KMS-11 (cell line): ENCODE data around the gene NRXN3.
"Not testable (repeated sequence)": the region's sequence is repeated elsewhere in the genome, so short reads cannot be mapped to it uniquely, and the experiment has no call there.

ENCODE experiments used
- H2AFZ ChIP-seq: fragments of 200-600 bp; sonication (generic); 2 replicates; pipeline ENCODE4 v1.6.1; 2016; ENCODE audit warnings: antibody characterized with exemption, mixed run types, low read depth
- H3K27ac ChIP-seq: fragments of 200-600 bp; sonication (generic); 2 replicates; pipeline ENCODE4 v1.6.1; 2016; ENCODE audit warnings: mild to moderate bottlenecking, mixed run types
- H3K27me3 ChIP-seq: fragments of 200-600 bp; sonication (generic); 2 replicates; pipeline ENCODE4 v1.6.1; 2017; ENCODE audit warnings: mild to moderate bottlenecking, low read depth, mixed run types, moderate library complexity; ENCODE audit not compliant: insufficient read depth
- H3K36me3 ChIP-seq: fragments of 200-600 bp; sonication (generic); 2 replicates; pipeline ENCODE4 v1.6.1; 2017; ENCODE audit warnings: mild to moderate bottlenecking, mixed run types; ENCODE audit not compliant: insufficient read depth
- H3K4me1 ChIP-seq: fragments of 200-600 bp; sonication (generic); 2 replicates; pipeline ENCODE4 v1.6.1; 2016; ENCODE audit warnings: mild to moderate bottlenecking, low read depth, mixed run types; ENCODE audit not compliant: poor library complexity, severe bottlenecking
- H3K4me2 ChIP-seq: fragments of 200-600 bp; sonication (generic); 2 replicates; pipeline ENCODE4 v1.7.0; 2016; ENCODE audit warnings: mild to moderate bottlenecking, mixed run types
- H3K4me3 ChIP-seq: fragments of 200-600 bp; sonication (generic); IDR thresholded peaks from 2 replicates; pipeline ENCODE4 v1.6.1; 2017; ENCODE audit warnings: low read depth, low read length, mixed read lengths; ENCODE audit not compliant: insufficient read depth
- H3K79me2 ChIP-seq: fragments of 200-600 bp; sonication (generic); 2 replicates; pipeline ENCODE4 v1.6.1; 2016; ENCODE audit warnings: low read depth, mixed run types; ENCODE audit not compliant: insufficient read depth
- H3K9ac ChIP-seq: fragments of 200-600 bp; sonication (generic); 2 replicates; pipeline ENCODE4 v1.6.1; 2016; ENCODE audit warnings: mild to moderate bottlenecking, mixed run types
- H4K20me1 ChIP-seq: fragments of 200-600 bp; sonication (generic); 2 replicates; pipeline ENCODE4 v1.6.1; 2016; ENCODE audit warnings: mild to moderate bottlenecking, mixed run types; ENCODE audit not compliant: insufficient read depth
- CTCF ChIP-seq: fragments of 200-600 bp; sonication (generic); conservative IDR thresholded peaks from 2 replicates; pipeline ENCODE4 v1.6.1; 2017; ENCODE audit warnings: low read depth, mild to moderate bottlenecking, antibody characterized with exemption, low read length, moderate library complexity, mixed read lengths

The NRXN3 gene

GRCh38 chr14:78524766-78525165 is 354.6 kb downstream of the NRXN3 start:
- TF ChIP-seq CTCF = no peak
- no peaks in the 10 kb centered on the region for H4K20me1 ChIP-seq
- no peak overlapping the region for H3K27ac ChIP-seq
- no peaks in the 10 kb centered on the region for H3K4me1 ChIP-seq
- no peak overlapping the region for H3K9ac ChIP-seq
- H3K27me3 ChIP-seq = no peaks in the 10 kb centered on the region
- H3K4me2 ChIP-seq = no peak overlapping the region
- no peak overlapping the region for H3K4me3 ChIP-seq
- no peak overlapping the region for H2AFZ ChIP-seq
- H3K79me2 ChIP-seq = no peaks in the 10 kb centered on the region
- H3K36me3 ChIP-seq = no peaks in the 10 kb centered on the region

GRCh38 chr14:78530078-78530477 is 359.9 kb downstream of the NRXN3 start:
- no peak overlapping the region for H3K4me3 ChIP-seq
- no peak overlapping the region for H3K27ac ChIP-seq
- H3K9ac ChIP-seq = no peak overlapping the region
- no peak for TF ChIP-seq CTCF
- H2AFZ ChIP-seq = no peak overlapping the region
- no peaks in the 10 kb centered on the region for H3K4me1 ChIP-seq
- no peak overlapping the region for H3K4me2 ChIP-seq
- no peaks in the 10 kb centered on the region for H3K79me2 ChIP-seq
- no peaks in the 10 kb centered on the region for H3K36me3 ChIP-seq
- H4K20me1 ChIP-seq = no peaks in the 10 kb centered on the region
- no peaks in the 10 kb centered on the region for H3K27me3 ChIP-seq

GRCh38 chr14:78534141-78534540 is 364.0 kb downstream of the NRXN3 start:
- no peak overlapping the region for H2AFZ ChIP-seq
- H3K27ac ChIP-seq = no peak overlapping the region

GRCh38 chr14:78535041-78535440 is 364.9 kb downstream of the NRXN3 start:
- no peak for TF ChIP-seq CTCF
- Histone ChIP-seq H3K27ac (no peak overlapping the region), H3K9ac (no peak overlapping the region), H3K36me3 (no peaks in the 10 kb centered on the region), H4K20me1 (no peaks in the 10 kb centered on the region), H3K4me1 (no peaks in the 10 kb centered on the region), H2AFZ (no peak overlapping the region), H3K4me3 (no peak overlapping the region), H3K4me2 (no peak overlapping the region), H3K79me2 (no peaks in the 10 kb centered on the region), H3K27me3 (no peaks in the 10 kb centered on the region)

More at GRCh38 chr14:78534141-78534540, 364.0 kb downstream of the NRXN3 start:
- Histone ChIP-seq H3K79me2 (no peaks in the 10 kb centered on the region), H3K4me1 (no peaks in the 10 kb centered on the region), H3K36me3 (no peaks in the 10 kb centered on the region), H4K20me1 (no peaks in the 10 kb centered on the region), H3K9ac (no peak overlapping the region), H3K4me2 (no peak overlapping the region), H3K27me3 (no peaks in the 10 kb centered on the region), H3K4me3 (no peak overlapping the region)
- TF ChIP-seq CTCF = no peak

DNA sequence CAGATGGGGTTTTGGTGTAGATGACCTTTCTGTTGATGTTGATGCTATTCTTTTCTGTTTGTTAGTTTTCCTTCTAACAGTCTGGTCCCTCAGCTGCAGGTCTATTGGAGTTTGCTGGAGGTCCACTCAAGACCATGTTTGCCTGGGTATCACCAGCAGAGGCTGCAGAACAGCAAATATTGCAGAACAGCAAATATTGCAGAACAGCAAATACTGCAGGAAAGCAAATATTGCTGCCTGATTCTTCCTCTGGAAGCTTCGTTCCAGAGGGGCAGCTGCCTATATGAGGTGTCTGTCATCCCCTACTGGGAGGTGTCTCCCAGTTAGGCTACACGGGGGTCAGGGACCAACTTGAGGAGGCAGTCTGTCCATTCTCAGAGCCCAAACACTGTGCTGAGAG is 371.6 kb downstream of the NRXN3 start:
- H3K27ac ChIP-seq, H3K27me3 ChIP-seq, H3K9ac ChIP-seq, H2AFZ ChIP-seq, H3K4me1 ChIP-seq, H4K20me1 ChIP-seq, H3K79me2 ChIP-seq, H3K36me3 ChIP-seq, H3K4me3 ChIP-seq, H3K4me2 ChIP-seq: not testable (repeated sequence)
